SK-N-SH (cell line): ENCODE measurements around the gene DNAJA3. TPM values are rescaled to one million over a fixed set of nuclear protein-coding genes. Genes with fewer than 3 reads are reported as not detected.

Source experiments
- CTCF ChIA-PET: fragments of 300-600, 350-600 bp; formaldehyde crosslinking; extraction: SDS; loops from one replicate; lab custom pipeline; 2021; lab: Yijun Ruan, JAX
- POLR2A ChIA-PET: fragments of 350-600 bp; sonication (Branson Sonifier 250); formaldehyde crosslinking; extraction: SDS; loops from one replicate; lab custom pipeline; 2020; ENCODE audit warnings: antibody characterized with exemption, inconsistent platforms; lab: Yijun Ruan, JAX
- DNase-seq: peaks from one replicate; pipeline ENCODE4 v3.0.0; 2012
- H2AFZ ChIP-seq: fragments of 200-600 bp; sonication (generic); 2 replicates; pipeline ENCODE4 v1.8.1; 2016; ENCODE audit warnings: antibody characterized with exemption, mild to moderate bottlenecking, low read depth
- H3F3A ChIP-seq: fragments of 200-600 bp; sonication (generic); replicated peaks from 2 replicates; pipeline ENCODE3; 2016; ENCODE audit warnings: antibody characterized with exemption, mild to moderate bottlenecking; ENCODE audit not compliant: insufficient read depth
- H3K27ac ChIP-seq, 2 experiments: fragments of 200-500 bp in 1 of 2; fragments of 200-600 bp in 1 of 2; sonication (Bioruptor generic) in 1 of 2; sonication (generic), shearing (Covaris generic) in 1 of 2; 2 replicates each; pipeline versions ENCODE4 v1.5.1 to v1.6.1; 2014 to 2016; ENCODE audit warnings: low read depth in 2 of 2, inconsistent platforms in 1 of 2, low read length in 1 of 2, mild to moderate bottlenecking in 1 of 2, mixed read lengths in 1 of 2
- H3K27me3 ChIP-seq: fragments of 200-600 bp; sonication (generic), shearing (Covaris generic); 2 replicates; pipeline ENCODE4 v1.6.1; 2016; ENCODE audit warnings: mixed run types; ENCODE audit not compliant: insufficient read depth
- H3K36me3 ChIP-seq, 2 experiments: fragments of 200-500 bp in 1 of 2; fragments of 200-600 bp in 1 of 2; sonication (Bioruptor generic) in 1 of 2; sonication (generic) in 1 of 2; replicated peaks in 1 of 2; 2 replicates each; pipeline versions ENCODE3 to v1.5.1; 2014 to 2016; ENCODE audit warnings: low read length in 1 of 2, mild to moderate bottlenecking in 1 of 2; ENCODE audit not compliant: insufficient read depth in 2 of 2, control insufficient read depth in 1 of 2
- H3K4me1 ChIP-seq, 2 experiments: fragments of 200-500 bp in 1 of 2; fragments of 200-600 bp in 1 of 2; sonication (Bioruptor generic) in 1 of 2; sonication (generic), shearing (Covaris generic) in 1 of 2; 2 replicates each; pipeline versions ENCODE4 v1.5.1 to v1.6.1; 2014 to 2016; ENCODE audit warnings: low read depth in 1 of 2, low read length in 1 of 2, mixed run types in 1 of 2; ENCODE audit not compliant: insufficient read depth in 2 of 2, control insufficient read depth in 1 of 2
- H3K4me2 ChIP-seq: fragments of 200-600 bp; sonication (generic), shearing (Covaris generic); 2 replicates; pipeline ENCODE4 v1.6.1; 2017; ENCODE audit warnings: mixed run types
- H3K4me3 ChIP-seq, 2 experiments: fragments of 200-500 bp in 1 of 2; fragments of 200-600 bp in 1 of 2; sonication (Bioruptor generic) in 1 of 2; sonication (generic), shearing (Covaris generic) in 1 of 2; 2 replicates each; pipeline versions ENCODE4 v1.5.1 to v1.8.1; 2014 to 2016; ENCODE audit warnings: low read depth in 2 of 2, inconsistent platforms in 1 of 2, low read length in 1 of 2, mild to moderate bottlenecking in 1 of 2, mixed read lengths in 1 of 2, moderate library complexity in 1 of 2
- H3K79me2 ChIP-seq: fragments of 200-600 bp; sonication (generic); 2 replicates; pipeline ENCODE4 v1.8.1; 2017; ENCODE audit warnings: mild to moderate bottlenecking; ENCODE audit not compliant: insufficient read depth
- H3K9ac ChIP-seq: fragments of 200-600 bp; sonication (generic); 2 replicates; pipeline ENCODE4 v1.6.1; 2017; ENCODE audit warnings: mixed run types
- H3K9me2 ChIP-seq: fragments of 200-600 bp; sonication (generic); 2 replicates; pipeline ENCODE4 v1.6.1; 2017; ENCODE audit warnings: mixed run types
- H3K9me3 ChIP-seq: fragments of 200-600 bp; sonication (generic); 2 replicates; pipeline ENCODE4 v1.6.1; 2017; ENCODE audit warnings: mixed run types, mild to moderate bottlenecking, moderate library complexity
- H4K20me1 ChIP-seq: fragments of 200-600 bp; sonication (generic); 2 replicates; pipeline ENCODE4 v1.6.1; 2017; ENCODE audit warnings: mild to moderate bottlenecking, mixed run types; ENCODE audit not compliant: insufficient read depth
- CHD2 ChIP-seq: fragments of 150-350 bp; IDR thresholded peaks from 2 replicates; pipeline ENCODE4 v1.6.1; 2018; ENCODE audit warnings: low read length; ENCODE audit not compliant: partially characterized antibody
- ELF1 ChIP-seq: IDR thresholded peaks from 2 replicates; pipeline ENCODE4 v1.4.0; 2012
- FOSL2 ChIP-seq: IDR thresholded peaks from 2 replicates; pipeline ENCODE4 v1.4.0; 2012; ENCODE audit warnings: low read depth, mild to moderate bottlenecking, moderate library complexity, borderline replicate concordance
- FOXM1 ChIP-seq: IDR thresholded peaks from 2 replicates; pipeline ENCODE4 v1.4.0; 2012; ENCODE audit warnings: low read depth, mild to moderate bottlenecking
- IRF3 ChIP-seq: fragments of 150-350 bp; IDR thresholded peaks from 2 replicates; pipeline ENCODE4 v1.6.1; 2016; ENCODE audit warnings: mild to moderate bottlenecking, low read depth, low read length
- JUND ChIP-seq: IDR thresholded peaks from 2 replicates; pipeline ENCODE4 v1.4.0; 2012
- MAX ChIP-seq: IDR thresholded peaks from 2 replicates; pipeline ENCODE4 v1.4.0; 2012; ENCODE audit warnings: low read depth
- MXI1 ChIP-seq: IDR thresholded peaks from 2 replicates; pipeline ENCODE4 v1.6.1; 2012; ENCODE audit warnings: mild to moderate bottlenecking, low read depth, low read length, improper control_type of control experiment
- NRF1 ChIP-seq: IDR thresholded peaks from 2 replicates; pipeline ENCODE4 v1.6.1; 2012; ENCODE audit warnings: low read depth, mild to moderate bottlenecking, low read length
- POLR2AphosphoS5 ChIP-seq: IDR thresholded peaks from 2 replicates; pipeline ENCODE4 v1.6.1; 2012; ENCODE audit warnings: low read depth, low read length
- REST ChIP-seq: IDR thresholded peaks from 2 replicates; pipeline ENCODE4 v1.6.1; 2012; ENCODE audit warnings: mild to moderate bottlenecking, low read depth, low read length, moderate library complexity
- RFX5 ChIP-seq: IDR thresholded peaks from 2 replicates; pipeline ENCODE4 v1.6.1; 2012; ENCODE audit warnings: mild to moderate bottlenecking, improper control_type of control experiment, low read length
- RXRA ChIP-seq: IDR thresholded peaks from 2 replicates; pipeline ENCODE4 v1.4.0; 2012; ENCODE audit warnings: low read depth, mild to moderate bottlenecking, borderline replicate concordance
- TAF1 ChIP-seq: IDR thresholded peaks from 2 replicates; pipeline ENCODE4 v1.6.1; 2012; ENCODE audit warnings: low read depth, mild to moderate bottlenecking, low read length, moderate library complexity, borderline replicate concordance
- USF2 ChIP-seq: fragments of 150-350 bp; IDR thresholded peaks from 2 replicates; pipeline ENCODE4 v1.6.1; 2017; ENCODE audit warnings: antibody characterized with exemption, low read length, low read depth, borderline replicate concordance
- WGBS: methylation state at CpG from one replicate; pipeline ENCODE4 v1.1.6; 2017; ENCODE audit warnings: low lambda C conversion rate; 5-methylcytosine and 5-hydroxymethylcytosine counted together
- polyA plus RNA-seq, 3 experiments: library from polyadenylated mRNA; depleted of rRNA; stranded (reverse); fragments of >200 nt; gene quantifications; 2 replicates each; pipeline ENCODE4 v1.2.3, GENCODE V29; 2012

The DNAJA3 gene
- polyA plus RNA-seq, 1 of the 3 experiments (the other 2 are of a cell fraction): 52.6 TPM

GRCh38 chr16:4408323-4408690 lies 17.4 kb upstream of the DNAJA3 start:
- Histone ChIP-seq H3K4me1 (peaks cover 0 to 17% of the 10 kb centered on the region in 2 experiments; a peak in 1 of 4 replicates), H3K27me3 (no peaks in the 10 kb centered on the region)
- 93% methylated on average over 4 of the region's 10 CpGs for WGBS
- no peak for TF ChIP-seq REST
- TF ChIP-seq TAF1: no peak
- no peak for TF ChIP-seq ELF1
- no peak for TF ChIP-seq RXRA
- TF ChIP-seq, all 33 proteins: peak for 0
- no peak for DNase-seq
- Histone ChIP-seq H3K9me2 (no peaks in the 10 kb centered on the region), H3K4me2 (no peak overlapping the region), H3K9ac (no peak overlapping the region), H3K9me3 (no peaks in the 10 kb centered on the region), H3K4me3 (no peak overlapping the region), H4K20me1 (no peaks in the 10 kb centered on the region; the same call in 1 of the 2 replicates), H3F3A (no peaks in the 10 kb centered on the region), H2AFZ (no peak overlapping the region), H3K27ac (no peak overlapping the region), H3K79me2 (peaks cover 18% of the 10 kb centered on the region; the same call in 1 of the 2 replicates), H3K36me3 (peaks cover 0 to 16% of the 10 kb centered on the region in 2 experiments)
- ChIA-PET CTCF (interaction anchor here (5.1 to 6.2 kb wide), 2 partner anchors 15 to 48 kb away, joined by 28 to 49 read pairs; no protein-coding TSS in a partner anchor), POLR2A (no interaction called here)

GRCh38 chr16:4409081-4409932 lies 16.4 kb upstream of the DNAJA3 start:
- peaks cover 0 to 16% of the 10 kb centered on the region in 2 experiments for H3K36me3 ChIP-seq
- no peak overlapping the region for H2AFZ ChIP-seq
- 94% methylated on average over 14 of the region's 19 CpGs for whole genome bisulfite sequencing
- TF ChIP-seq FOXM1 (no peak), MXI1 (no peak), JUND (no peak), RFX5 (no peak), USF2 (no peak), POLR2AphosphoS5 (no peak), ELF1 (no peak), CHD2 (no peak), RXRA (no peak), NRF1 (no peak), FOSL2 (no peak), IRF3 (no peak), MAX (no peak)
- peaks cover 21% of the 10 kb centered on the region; the same call in 1 of the 2 replicates for H3K79me2 ChIP-seq
- peaks cover 0 to 17% of the 10 kb centered on the region in 2 experiments; a peak in 1 of 4 replicates for H3K4me1 ChIP-seq
- ChIA-PET POLR2A (no interaction called here), CTCF (interaction anchor here (1.0 to 13.6 kb wide), 7 partner anchors 7 to 155 kb away, joined by 3 to 189 read pairs (median 6); no protein-coding TSS in a partner anchor)
- H3K9me3 ChIP-seq: no peaks in the 10 kb centered on the region
- DNase-seq: peak; percentile 30
- no peak overlapping the region for H3K27ac ChIP-seq
- no peak overlapping the region for H3K4me2 ChIP-seq
- no peaks in the 10 kb centered on the region for H3K27me3 ChIP-seq
- no peak overlapping the region for H3K4me3 ChIP-seq
- H3F3A ChIP-seq: no peaks in the 10 kb centered on the region
- H3K9me2 ChIP-seq: no peaks in the 10 kb centered on the region
- H4K20me1 ChIP-seq: no peaks in the 10 kb centered on the region; the same call in 1 of the 2 replicates
- no peak overlapping the region for H3K9ac ChIP-seq
